ENCODE data around the gene MDC1. TPM values are rescaled to one million over a fixed set of nuclear protein-coding genes. Genes with fewer than 3 reads are reported as not detected.

MDC1 gene
- total RNA-seq, 1 donor from 2014 or later, result 25.2 TPM

- no peak overlapping the region for H3K9ac ChIP-seq (ENCODE audit: low read length)
- TF ChIP-seq EZH2 (IDR thresholded peaks at IDR 0.05; ENCODE audit: insufficient read depth, low read length) (no peak), CTCF (IDR thresholded peaks at IDR 0.05; ENCODE audit: insufficient read depth, low read depth, low read length) (peak; percentile 25)
- peaks cover 5% of the 10 kb centered on the region for H3K4me1 ChIP-seq (ENCODE audit: insufficient read depth, low read length)
- peaks cover 12% of the 10 kb centered on the region for H3K36me3 ChIP-seq (ENCODE audit: insufficient read depth, low read length)
- Mint-ChIP-seq H3K9me3 (ENCODE audit: unreplicated experiment) (no peaks in the 10 kb centered on the region), H3K27me3 (ENCODE audit: low read depth, unreplicated experiment) (no peaks in the 10 kb centered on the region), H3K4me3 (ENCODE audit: unreplicated experiment) (no peak overlapping the region), H3K36me3 (ENCODE audit: low read depth, unreplicated experiment) (peaks cover 14% of the 10 kb centered on the region), H3K4me1 (ENCODE audit: low read depth, unreplicated experiment) (peaks cover under 1% of the 10 kb centered on the region), H3K27ac (ENCODE audit: unreplicated experiment) (peak overlapping the region; percentile 41)
- H3K27ac ChIP-seq (ENCODE audit: low read depth, low read length), result no peak overlapping the region
- no peaks in the 10 kb centered on the region for H3K9me3 ChIP-seq (ENCODE audit: insufficient read depth, low read depth, low read length)
- peaks cover 21% of the 10 kb centered on the region for H4K20me1 ChIP-seq (ENCODE audit: insufficient read depth, low read length)
- no peak overlapping the region for H3K4me3 ChIP-seq (ENCODE audit: insufficient read depth, low read depth, low read length)
- no peak overlapping the region for H3K4me2 ChIP-seq (ENCODE audit: low read length)
- FAIRE-seq, result no peak
- H2AFZ ChIP-seq (ENCODE audit: low read depth, low read length), result no peak overlapping the region
- H3K27me3 ChIP-seq (ENCODE audit: insufficient read depth, low read length), result no peaks in the 10 kb centered on the region
- H3K79me2 ChIP-seq (ENCODE audit: insufficient read depth, low read length), result peaks cover under 1% of the 10 kb centered on the region
- no peak for DNase-seq (ENCODE audit: low read depth)
Observed at GRCh38 chr6:30730601-30731435, 13.7 kb upstream of the MDC1 start.

GRCh38 chr6:30727920-30728553, 11.0 kb upstream of the MDC1 start:
- FAIRE-seq (no peak), DNase-seq (ENCODE audit: low read depth) (no peak)
- H3K4me1 ChIP-seq (ENCODE audit: insufficient read depth, low read length), result peaks cover 31% of the 10 kb centered on the region
- peaks cover 35% of the 10 kb centered on the region for H3K36me3 ChIP-seq (ENCODE audit: insufficient read depth, low read length)
- peak overlapping the region; percentile 43 for H3K27ac ChIP-seq (ENCODE audit: low read depth, low read length)
- H2AFZ ChIP-seq (ENCODE audit: low read depth, low read length), result no peak overlapping the region
- no peaks in the 10 kb centered on the region for H3K27me3 ChIP-seq (ENCODE audit: insufficient read depth, low read length)
- H3K4me3 Mint-ChIP-seq (ENCODE audit: unreplicated experiment), result no peak overlapping the region
- H3K36me3 Mint-ChIP-seq (ENCODE audit: low read depth, unreplicated experiment), result peaks cover 26% of the 10 kb centered on the region
- H3K27me3 Mint-ChIP-seq (ENCODE audit: low read depth, unreplicated experiment), result no peaks in the 10 kb centered on the region
- H3K4me2 ChIP-seq (ENCODE audit: low read length), result no peak overlapping the region
- peaks cover 49% of the 10 kb centered on the region for H4K20me1 ChIP-seq (ENCODE audit: insufficient read depth, low read length)
- TF ChIP-seq CTCF (IDR thresholded peaks at IDR 0.05; ENCODE audit: insufficient read depth, low read depth, low read length) (no peak), EZH2 (IDR thresholded peaks at IDR 0.05; ENCODE audit: insufficient read depth, low read length) (no peak)
- no peak overlapping the region for H3K4me3 ChIP-seq (ENCODE audit: insufficient read depth, low read depth, low read length)
- no peaks in the 10 kb centered on the region for H3K9me3 Mint-ChIP-seq (ENCODE audit: unreplicated experiment)
- H3K79me2 ChIP-seq (ENCODE audit: insufficient read depth, low read length), result peaks cover 24% of the 10 kb centered on the region
- H3K4me1 Mint-ChIP-seq (ENCODE audit: low read depth, unreplicated experiment), result peaks cover 24% of the 10 kb centered on the region
- peak overlapping the region; percentile 16 for H3K27ac Mint-ChIP-seq (ENCODE audit: unreplicated experiment)
- peak overlapping the region; percentile 24 for H3K9ac ChIP-seq (ENCODE audit: low read length)
- H3K9me3 ChIP-seq (ENCODE audit: insufficient read depth, low read depth, low read length), result no peaks in the 10 kb centered on the region

All from astrocyte (in vitro differentiated cells and primary cell).